Fibroblast of skin of back (primary cell): ENCODE measurements around the gene MRPS35. TPM values are rescaled to one million over a fixed set of nuclear protein-coding genes. Genes with fewer than 3 reads are reported as not detected.

Experiments used
- DNase-seq: peaks from one replicate; pipeline ENCODE4 v3.0.0-alpha.2; 2013
- polyA plus RNA-seq, 2 experiments: library from polyadenylated mRNA; unstranded; fragments of 120-200 nt; gene quantifications; one replicate each; pipeline ENCODE4 v1.2.1, GENCODE V29; 2013; ENCODE audit not compliant: insufficient read length in 2 of 2

The MRPS35 gene
- 47.0 TPM for polyA plus RNA-seq (2013, experiment 1 of 2; ENCODE audit: insufficient read length)
- polyA plus RNA-seq (2013, experiment 2 of 2; ENCODE audit: insufficient read length): 41.4 TPM

- DNase-seq: peak; percentile 94
Measured at GRCh38 chr12:27710592-27711316, at the start of gene MRPS35. Gene MRPS35, plus strand, starts transcription at chr12:27710832. Its CDS starts 12 bp downstream, at chr12:27710844.

DNA sequence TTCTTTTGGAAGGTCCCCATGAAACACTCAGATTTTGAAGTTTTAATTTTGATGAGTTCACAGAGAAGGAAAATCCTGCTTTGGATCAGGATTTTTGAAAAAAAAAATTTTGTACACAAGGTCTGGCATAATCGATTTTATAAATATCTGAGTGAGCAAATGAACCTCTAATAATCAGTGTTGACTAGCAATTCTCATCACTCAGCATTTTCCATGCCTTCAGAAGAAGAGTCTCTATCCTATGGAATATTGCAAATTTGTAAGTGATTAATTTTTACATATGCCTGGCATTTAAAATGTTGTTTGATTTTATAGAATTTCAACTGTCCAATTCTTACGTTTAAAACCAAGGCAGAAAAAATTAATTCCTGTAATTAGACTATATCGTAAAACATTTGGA is 44.9 kb upstream of the MRPS35 start:
- no peak for DNase-seq

DNA sequence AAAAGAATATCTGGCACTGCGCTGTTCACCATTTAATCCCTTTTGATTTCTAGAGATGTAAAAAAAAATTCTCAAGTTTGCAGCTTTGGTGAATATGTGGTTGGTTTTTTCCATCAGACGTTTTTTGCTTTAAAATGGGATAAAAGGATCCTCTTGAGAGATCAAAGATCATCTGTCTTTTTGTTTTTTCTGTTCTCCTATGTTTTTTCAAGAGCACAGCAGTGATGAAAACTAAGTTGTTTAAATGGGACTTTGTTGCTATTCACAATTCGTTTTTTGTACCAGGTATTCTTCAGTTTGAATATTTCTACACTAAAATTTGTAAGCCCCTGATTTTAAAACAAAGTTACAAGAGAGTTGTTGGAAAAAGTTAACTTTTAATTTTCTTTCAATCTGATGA is 44.1 kb upstream of the MRPS35 start:
- DNase-seq: no peak

- peak; percentile 40 for DNase-seq
Measured at GRCh38 chr12:27667540-27667939, 43.1 kb upstream of the MRPS35 start.

GRCh38 chr12:27672051-27672450 is 38.6 kb upstream of the MRPS35 start:
- DNase-seq: no peak

DNA sequence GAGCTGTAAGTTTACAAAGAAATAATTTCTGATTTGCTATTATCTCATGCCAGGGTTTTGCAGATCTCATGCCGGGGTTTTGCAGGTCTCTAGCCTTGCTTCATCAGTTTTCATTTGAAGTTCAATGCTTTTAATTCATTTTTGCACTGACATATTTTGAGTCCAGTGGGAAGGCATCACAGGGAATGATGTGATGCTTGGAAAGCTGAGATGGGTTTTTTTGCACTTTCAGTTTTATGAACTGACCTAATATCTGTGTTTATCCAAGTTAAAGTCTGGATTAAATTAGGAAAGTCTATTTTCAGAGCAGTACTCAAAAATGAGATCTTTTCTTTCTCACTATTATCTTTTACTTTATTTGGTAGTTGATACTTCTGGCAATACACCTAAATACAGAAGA is 38.0 kb upstream of the MRPS35 start:
- no peak for DNase-seq

GRCh38 chr12:27673101-27673718 is 37.4 kb upstream of the MRPS35 start:
- DNase-seq: no peak

- no peak for DNase-seq
Measured at GRCh38 chr12:27674989-27675388, 35.6 kb upstream of the MRPS35 start.

GRCh38 chr12:27680619-27681018 is 30.0 kb upstream of the MRPS35 start:
- DNase-seq: no peak

DNA sequence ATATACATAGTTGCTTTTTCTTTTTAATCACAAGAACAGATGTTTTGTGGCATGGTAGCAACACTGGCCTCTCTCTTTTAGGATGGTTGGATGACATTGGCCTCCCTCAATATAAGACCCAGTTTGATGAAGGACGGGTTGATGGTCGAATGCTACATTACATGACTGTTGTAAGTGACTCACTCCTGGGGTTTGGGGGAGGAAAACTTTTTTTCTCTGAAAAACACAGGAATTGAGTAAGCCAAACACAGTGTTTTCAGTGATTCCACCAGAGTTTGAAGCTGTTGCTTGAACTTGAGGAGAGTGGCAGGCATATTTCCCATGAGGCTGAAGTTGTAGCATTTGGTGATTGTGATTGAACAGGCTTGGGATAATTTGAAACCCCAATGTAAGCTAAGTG is 28.1 kb upstream of the MRPS35 start:
- DNase-seq: no peak

GRCh38 chr12:27685274-27685673 is 25.4 kb upstream of the MRPS35 start:
- DNase-seq: no peak

GRCh38 chr12:27686147-27686546 is 24.5 kb upstream of the MRPS35 start:
- no peak for DNase-seq

DNA sequence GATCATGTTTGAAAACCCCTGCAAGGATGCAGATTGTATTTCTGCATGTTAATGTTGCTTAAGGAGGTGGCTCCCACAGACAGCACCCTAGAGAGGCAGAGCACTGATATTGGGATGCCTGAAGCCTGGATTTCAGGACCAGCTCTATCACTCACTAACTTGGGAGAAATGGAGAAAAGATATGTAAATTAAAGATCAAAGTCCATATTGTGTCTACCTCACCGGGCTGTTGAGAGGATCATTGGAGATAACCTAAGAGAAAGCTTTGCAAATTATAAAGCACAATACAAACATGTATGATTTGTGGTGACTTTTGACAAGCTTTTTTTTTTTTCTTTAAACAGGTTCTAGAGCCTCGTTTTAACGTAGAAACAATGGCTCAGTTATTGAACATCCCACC is 22.0 kb upstream of the MRPS35 start:
- no peak for DNase-seq

DNA sequence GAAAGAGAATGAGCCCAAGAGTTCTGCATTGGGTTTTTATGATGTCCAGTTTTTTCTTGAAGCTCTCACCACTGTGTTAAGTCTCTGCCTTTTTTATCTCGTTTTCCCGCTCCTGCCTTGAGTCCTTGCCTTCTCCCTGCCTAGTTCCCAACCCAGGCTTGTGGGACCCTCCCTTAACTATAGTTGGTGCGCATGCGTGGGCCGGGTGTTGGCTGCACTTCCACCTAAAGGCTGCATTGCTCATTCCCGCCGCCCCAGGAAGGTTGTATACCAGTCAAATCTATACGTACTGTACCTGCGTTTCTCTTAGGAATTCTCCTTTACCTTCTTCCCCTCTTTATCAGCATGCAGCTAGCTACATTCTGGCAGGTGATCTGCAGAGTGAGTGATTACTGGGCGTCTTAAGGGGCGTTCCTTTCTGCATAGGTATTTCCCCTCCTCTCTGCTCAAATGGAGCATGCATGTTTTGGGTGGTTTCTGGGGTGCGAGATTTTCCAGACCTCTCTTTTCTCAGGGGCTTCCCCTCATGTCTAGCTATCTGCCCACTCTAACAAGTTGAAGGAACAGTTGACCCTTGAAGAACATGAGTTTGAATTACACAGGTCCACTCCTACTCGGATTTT is 21.0 kb upstream of the MRPS35 start:
- no peak for DNase-seq

DNA sequence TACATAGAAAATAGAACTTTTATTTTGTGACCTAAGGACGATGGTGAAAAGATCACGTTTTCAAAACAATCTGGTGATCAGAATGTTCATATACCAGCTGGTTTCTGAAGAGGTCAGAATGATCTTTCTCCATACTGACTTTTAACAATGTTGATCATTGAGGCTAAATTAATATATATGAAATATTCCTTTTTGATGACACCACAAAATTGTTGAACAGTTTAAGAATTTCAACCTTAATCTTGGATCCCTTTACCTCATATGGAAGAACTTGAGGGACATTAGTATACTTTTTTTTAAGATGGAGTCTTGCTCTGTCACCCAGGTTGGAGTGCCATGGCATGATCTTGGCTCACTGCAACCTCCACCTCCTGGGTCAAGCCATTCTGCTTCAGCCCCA is 17.2 kb upstream of the MRPS35 start:
- DNase-seq: no peak

GRCh38 chr12:27695556-27696292 is 14.9 kb upstream of the MRPS35 start:
- no peak for DNase-seq

DNA sequence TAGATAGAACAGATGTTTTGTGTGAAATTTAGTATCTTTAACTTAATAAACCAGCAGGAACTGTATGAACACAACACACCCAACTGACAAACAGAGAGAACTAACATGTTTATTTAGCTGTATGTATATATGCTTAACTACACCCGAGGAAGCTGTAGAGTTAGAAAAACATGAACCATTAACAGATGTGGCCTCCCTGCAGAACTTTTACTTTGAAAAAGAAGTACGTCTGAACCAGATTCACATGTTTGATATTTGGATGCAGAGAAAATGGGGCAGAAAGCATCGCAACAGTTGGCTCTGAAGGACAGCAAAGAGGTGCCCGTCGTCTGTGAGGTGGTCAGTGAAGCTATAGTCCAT is 14.4 kb upstream of the MRPS35 start, which contains the start of gene REP15:
REP15 (plus strand) TSS at position 155 of the 360 bp plus-strand sequence; CDS start at position 271, 116 bp downstream.
- DNase-seq: no peak

DNA sequence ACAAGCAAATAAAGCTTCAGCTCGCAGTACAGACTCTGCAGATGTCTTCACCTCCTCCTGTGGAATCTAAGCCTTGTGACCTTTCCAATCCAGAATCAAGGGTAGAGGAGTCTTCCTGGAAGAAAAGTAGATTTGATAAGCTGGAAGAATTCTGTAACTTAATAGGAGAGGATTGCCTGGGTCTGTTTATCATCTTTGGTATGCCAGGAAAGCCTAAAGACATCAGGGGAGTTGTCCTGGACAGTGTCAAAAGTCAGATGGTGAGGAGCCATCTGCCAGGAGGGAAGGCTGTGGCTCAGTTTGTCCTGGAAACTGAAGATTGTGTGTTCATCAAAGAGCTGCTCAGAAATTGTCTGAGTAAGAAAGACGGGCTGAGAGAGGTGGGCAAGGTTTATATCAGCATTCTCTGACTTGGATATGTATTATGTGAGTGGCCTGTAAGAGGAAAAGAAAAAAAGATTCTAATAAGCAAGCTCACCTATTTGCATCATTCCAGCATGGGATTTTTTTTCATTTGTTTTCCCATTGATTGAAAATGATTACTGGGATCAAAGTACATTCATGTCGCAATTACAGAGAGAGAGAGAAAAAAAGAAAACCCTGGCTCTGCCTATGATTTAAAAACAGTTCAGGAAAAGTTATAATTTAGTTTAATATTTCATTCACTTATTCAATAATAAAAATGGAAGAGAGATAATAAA is 13.6 kb upstream of the MRPS35 start:
- no peak for DNase-seq

- peak; percentile 88 for DNase-seq
Measured at GRCh38 chr12:27703720-27704452, 6.7 kb upstream of the MRPS35 start.

- DNase-seq: no peak
Measured at GRCh38 chr12:27705263-27705662, 5.4 kb upstream of the MRPS35 start.

DNA sequence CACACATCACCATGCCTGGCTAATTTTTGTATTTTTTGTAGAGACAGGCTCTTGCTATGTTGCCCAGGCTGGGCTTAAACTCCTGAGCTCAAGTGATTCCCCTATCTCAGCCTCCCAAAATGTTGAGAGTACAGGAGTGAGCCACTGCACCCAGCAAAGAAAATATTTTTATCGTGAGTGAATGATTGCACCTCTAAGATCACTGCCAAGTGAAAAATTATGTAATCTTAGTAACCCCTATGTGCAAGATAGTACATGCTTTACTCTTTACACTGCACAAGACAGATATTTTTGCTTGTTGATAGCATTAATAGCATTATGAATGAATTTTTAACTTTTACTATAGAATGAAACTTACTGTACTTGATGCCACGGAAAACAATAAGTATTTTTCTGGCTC is 3.4 kb upstream of the MRPS35 start:
- no peak for DNase-seq
